Bronchial epithelial cell (primary cell): ENCODE results near the gene IRF2. TPM values are rescaled to one million over a fixed set of nuclear protein-coding genes. Genes with fewer than 3 reads are reported as not detected.

Experiments
- DNase-seq: peaks from one replicate; pipeline ENCODE4 v3.0.0-alpha.2; 2010; ENCODE audit warnings: low read depth
- FAIRE-seq: peaks from 2 replicates; lab custom pipeline; 2011; peaks lifted over from hg19 to GRCh38; lab: Jason Lieb, UNC
- H3K27me3 ChIP-seq: 2 replicates; pipeline ENCODE4 v1.5.1; 2011; ENCODE audit warnings: low read length; ENCODE audit not compliant: control insufficient read depth, insufficient read depth
- H3K36me3 ChIP-seq: 2 replicates; pipeline ENCODE4 v1.5.1; 2011; ENCODE audit warnings: low read length; ENCODE audit not compliant: control insufficient read depth, insufficient read depth
- H3K4me3 ChIP-seq: 2 replicates; pipeline ENCODE4 v1.5.1; 2011; ENCODE audit warnings: mild to moderate bottlenecking, low read depth, low read length, control low read depth
- total RNA-seq: library from RNA; depleted of rRNA; stranded (reverse); fragments of >200 nt; gene quantifications from 2 replicates; pipeline ENCODE4 v1.2.1, GENCODE V29; 2014
- TF ChIP-seq, protein P1 (sequence below): IDR thresholded peaks from 2 replicates; pipeline ENCODE4 v1.5.1; 2011; ENCODE audit warnings: mild to moderate bottlenecking, moderate library complexity, low read length, control low read depth, inconsistent platforms; ENCODE audit not compliant: insufficient read depth, severe bottlenecking

Gene IRF2
- total RNA-seq, 1 donor from 2014 or later: 16.1 TPM

DNA sequence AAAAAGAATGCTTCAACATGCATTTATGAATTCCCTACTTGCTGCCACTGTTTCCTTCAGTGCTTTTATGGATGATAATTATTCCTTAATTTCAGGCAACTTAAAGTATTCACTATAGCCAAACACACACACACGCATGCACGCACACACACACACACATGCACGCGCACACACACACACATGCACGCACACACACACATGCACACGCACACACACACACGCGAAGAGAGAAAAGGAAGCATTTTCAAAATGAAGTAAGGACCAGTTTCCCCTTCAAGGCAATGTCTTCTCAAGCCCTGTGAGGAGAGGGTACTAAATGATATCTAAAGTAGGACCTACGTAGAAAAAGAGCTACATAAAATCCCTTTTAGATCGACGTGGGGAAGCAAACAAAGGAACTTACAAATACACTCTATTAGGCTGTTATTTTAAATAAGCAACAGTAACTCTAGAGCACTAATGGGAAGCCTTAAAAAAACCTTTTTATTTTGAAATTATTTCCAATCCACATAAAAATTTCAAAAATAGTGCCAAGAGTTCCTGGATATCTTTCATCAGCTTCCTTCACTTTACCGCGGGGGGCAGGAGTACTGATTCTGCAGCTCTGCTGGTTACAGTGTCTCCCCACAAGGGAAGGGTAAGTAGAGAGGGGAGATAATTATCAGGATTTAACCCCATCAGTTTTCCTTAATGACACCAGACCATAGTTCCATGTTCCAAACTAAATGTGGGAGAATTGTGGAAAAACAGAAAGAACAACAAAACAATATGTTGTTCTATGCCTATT, 13.7 kb downstream of the IRF2 start:
- Histone ChIP-seq H3K36me3 (no peaks in the 10 kb centered on the region), H3K4me3 (no peak overlapping the region), H3K27me3 (no peaks in the 10 kb centered on the region)
- FAIRE-seq (no peak), DNase-seq (no peak)
- TF ChIP-seq, protein P1, sequence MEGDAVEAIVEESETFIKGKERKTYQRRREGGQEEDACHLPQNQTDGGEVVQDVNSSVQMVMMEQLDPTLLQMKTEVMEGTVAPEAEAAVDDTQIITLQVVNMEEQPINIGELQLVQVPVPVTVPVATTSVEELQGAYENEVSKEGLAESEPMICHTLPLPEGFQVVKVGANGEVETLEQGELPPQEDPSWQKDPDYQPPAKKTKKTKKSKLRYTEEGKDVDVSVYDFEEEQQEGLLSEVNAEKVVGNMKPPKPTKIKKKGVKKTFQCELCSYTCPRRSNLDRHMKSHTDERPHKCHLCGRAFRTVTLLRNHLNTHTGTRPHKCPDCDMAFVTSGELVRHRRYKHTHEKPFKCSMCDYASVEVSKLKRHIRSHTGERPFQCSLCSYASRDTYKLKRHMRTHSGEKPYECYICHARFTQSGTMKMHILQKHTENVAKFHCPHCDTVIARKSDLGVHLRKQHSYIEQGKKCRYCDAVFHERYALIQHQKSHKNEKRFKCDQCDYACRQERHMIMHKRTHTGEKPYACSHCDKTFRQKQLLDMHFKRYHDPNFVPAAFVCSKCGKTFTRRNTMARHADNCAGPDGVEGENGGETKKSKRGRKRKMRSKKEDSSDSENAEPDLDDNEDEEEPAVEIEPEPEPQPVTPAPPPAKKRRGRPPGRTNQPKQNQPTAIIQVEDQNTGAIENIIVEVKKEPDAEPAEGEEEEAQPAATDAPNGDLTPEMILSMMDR: no peak

GRCh38 chr4:184459413-184459812, 14.9 kb downstream of the IRF2 start:
- Histone ChIP-seq H3K36me3 (no peaks in the 10 kb centered on the region), H3K27me3 (no peaks in the 10 kb centered on the region), H3K4me3 (no peak overlapping the region)
- FAIRE-seq (no peak), DNase-seq (peak; percentile 65)
- TF ChIP-seq, protein P1: no peak

GRCh38 chr4:184457535-184458249, 16.7 kb downstream of the IRF2 start:
- TF ChIP-seq, protein P1: no peak

GRCh38 chr4:184456337-184456736, 18.0 kb downstream of the IRF2 start:
- TF ChIP-seq, protein P1: no peak
- Histone ChIP-seq H3K36me3 (no peaks in the 10 kb centered on the region), H3K4me3 (no peak overlapping the region), H3K27me3 (no peaks in the 10 kb centered on the region)
- no peak for FAIRE-seq
- no peak for DNase-seq

More at GRCh38 chr4:184457535-184458249, 16.7 kb downstream of the IRF2 start:
- FAIRE-seq: no peak
- DNase-seq: no peak
- no peaks in the 10 kb centered on the region for H3K36me3 ChIP-seq
- no peaks in the 10 kb centered on the region for H3K27me3 ChIP-seq
- no peak overlapping the region for H3K4me3 ChIP-seq

- no peaks in the 10 kb centered on the region for H3K36me3 ChIP-seq
- H3K4me3 ChIP-seq: no peak overlapping the region
- no peaks in the 10 kb centered on the region for H3K27me3 ChIP-seq
- FAIRE-seq (no peak), DNase-seq (no peak)
- TF ChIP-seq, protein P1: no peak
Measured at GRCh38 chr4:184455299-184455698, 19.1 kb downstream of the IRF2 start.
